Inflammatory macrophage (primary cell): Measurements from ENCODE around the gene NUDT17.
"Not testable (repeated sequence)": the region's sequence is repeated elsewhere in the genome, so short reads cannot be mapped to it uniquely, and the experiment has no call there.

Experiments
- DNase-seq, 2 donors: peaks; one replicate each; pipeline ENCODE4 v3.0.0-alpha.2; 2020 to 2022
- total RNA-seq, 18 experiments: gene quantifications; one replicate each; lab custom pipeline; 2026; ENCODE audit warnings: mixed read lengths in 6 of 18, inconsistent platforms in 2 of 18; lab: John Stamatoyannopoulos, UW

Gene NUDT17
- 2.6 to 12.9 (median 6.9) reads per million in 18 experiments for total RNA-seq

- peak; percentile 69 to 78 for DNase-seq
Measured at GRCh38 chr1:145845514-145846161, at the start of gene NUDT17. TSS of gene NUDT17 (plus strand) at chr1:145845630. CDS start at chr1:145845641, 11 bp downstream.

- DNase-seq = no peak
Measured at GRCh38 chr1:145796753-145797152, 48.7 kb upstream of the NUDT17 start.

GRCh38 chr1:145799806-145800205 is 45.6 kb upstream of the NUDT17 start:
- DNase-seq = no peak

- no peak for DNase-seq
Measured at GRCh38 chr1:145804235-145805045, 41.0 kb upstream of the NUDT17 start.

- DNase-seq = no peak
Measured at GRCh38 chr1:145805057-145805456, 40.4 kb upstream of the NUDT17 start.

- no peak for DNase-seq
Measured at GRCh38 chr1:145806408-145806807, 39.0 kb upstream of the NUDT17 start.

- DNase-seq = no peak
Measured at GRCh38 chr1:145806844-145807243, 38.6 kb upstream of the NUDT17 start.

- DNase-seq = not testable (repeated sequence)
Measured at GRCh38 chr1:145812977-145813810, 32.2 kb upstream of the NUDT17 start.

- not testable (repeated sequence) for DNase-seq
Measured at GRCh38 chr1:145818095-145818494, 27.3 kb upstream of the NUDT17 start.

- DNase-seq = not testable (repeated sequence)
Measured at GRCh38 chr1:145822779-145823331, 22.6 kb upstream of the NUDT17 start.

GRCh38 chr1:145823565-145824498 is 21.6 kb upstream of the NUDT17 start, which contains the start of the genes POLR3C and RNF115:
TSS of gene POLR3C (plus strand) at chr1:145824200. CDS start at chr1:145825777, 1,577 bp downstream.
TSS of gene RNF115 (minus strand) at chr1:145824095. CDS start at chr1:145823873, 222 bp downstream.
- peak; percentile 82 to 86 for DNase-seq

- DNase-seq = peak in 1 of 2 donors; percentile 6
Measured at GRCh38 chr1:145824499-145824842, 21.0 kb upstream of the NUDT17 start.

- DNase-seq = no peak
Measured at GRCh38 chr1:145826030-145826429, 19.4 kb upstream of the NUDT17 start.

- DNase-seq = no peak
Measured at GRCh38 chr1:145827966-145828365, 17.5 kb upstream of the NUDT17 start.

- DNase-seq = no peak
Measured at GRCh38 chr1:145828367-145829026, 16.9 kb upstream of the NUDT17 start.

GRCh38 chr1:145830810-145831209 is 14.6 kb upstream of the NUDT17 start:
- DNase-seq = not testable (repeated sequence)

- DNase-seq = peak; percentile 11 to 47
Measured at GRCh38 chr1:145837656-145838055, 7.8 kb upstream of the NUDT17 start.

- no peak for DNase-seq
Measured at GRCh38 chr1:145843031-145843430, 2.4 kb upstream of the NUDT17 start.

- DNase-seq = peak; percentile 43 to 60
Measured at GRCh38 chr1:145845144-145845513, 301 bp upstream of the NUDT17 start.

- peak; percentile 40 for DNase-seq
Measured at GRCh38 chr1:145846201-145846612, 777 bp downstream of the NUDT17 start.

- no peak for DNase-seq
Measured at GRCh38 chr1:145847827-145848226, 2.4 kb downstream of the NUDT17 start.
